Measurements from ENCODE around the gene TMEM222.

Gene TMEM222

GRCh38 chr1:27357281-27358037 is 35.5 kb downstream of the TMEM222 start:
- no peaks in the 10 kb centered on the region for H3K9me3 ChIP-seq (ENCODE audit: control insufficient read depth, low read length)
- H3K9ac ChIP-seq (ENCODE audit: low read length): peak overlapping the region; percentile 67
- H3K4me1 ChIP-seq (ENCODE audit: control insufficient read depth, insufficient read depth, low read length): peaks cover 19% of the 10 kb centered on the region
- H3K4me3 ChIP-seq (ENCODE audit: low read length): peak overlapping the region; percentile 10
- H3K36me3 ChIP-seq (ENCODE audit: control insufficient read depth, insufficient read depth, low read length): no peaks in the 10 kb centered on the region
- H3K27me3 ChIP-seq (ENCODE audit: control insufficient read depth, insufficient read depth, low read length): no peaks in the 10 kb centered on the region

GRCh38 chr1:27358038-27358927 is 36.3 kb downstream of the TMEM222 start:
- Histone ChIP-seq H3K9ac (ENCODE audit: low read length) (no peak overlapping the region), H3K9me3 (ENCODE audit: control insufficient read depth, low read length) (no peaks in the 10 kb centered on the region), H3K36me3 (ENCODE audit: control insufficient read depth, insufficient read depth, low read length) (no peaks in the 10 kb centered on the region), H3K4me1 (ENCODE audit: control insufficient read depth, insufficient read depth, low read length) (peaks cover 19% of the 10 kb centered on the region), H3K4me3 (ENCODE audit: low read length) (no peak overlapping the region), H3K27me3 (ENCODE audit: control insufficient read depth, insufficient read depth, low read length) (no peaks in the 10 kb centered on the region)

- peaks cover 19% of the 10 kb centered on the region for H3K4me1 ChIP-seq (ENCODE audit: control insufficient read depth, insufficient read depth, low read length)
- no peak overlapping the region for H3K4me3 ChIP-seq (ENCODE audit: low read length)
- no peaks in the 10 kb centered on the region for H3K27me3 ChIP-seq (ENCODE audit: control insufficient read depth, insufficient read depth, low read length)
- no peak overlapping the region for H3K9ac ChIP-seq (ENCODE audit: low read length)
- H3K36me3 ChIP-seq (ENCODE audit: control insufficient read depth, insufficient read depth, low read length): no peaks in the 10 kb centered on the region
- H3K9me3 ChIP-seq (ENCODE audit: control insufficient read depth, low read length): no peaks in the 10 kb centered on the region
These were observed 37.0 kb downstream of the TMEM222 start for GRCh38 chr1:27358928-27359313.

GRCh38 chr1:27359822-27360158 is 37.8 kb downstream of the TMEM222 start:
- Histone ChIP-seq H3K27me3 (ENCODE audit: control insufficient read depth, insufficient read depth, low read length) (no peaks in the 10 kb centered on the region), H3K9ac (ENCODE audit: low read length) (no peak overlapping the region), H3K4me1 (ENCODE audit: control insufficient read depth, insufficient read depth, low read length) (peaks cover 23% of the 10 kb centered on the region), H3K9me3 (ENCODE audit: control insufficient read depth, low read length) (no peaks in the 10 kb centered on the region), H3K36me3 (ENCODE audit: control insufficient read depth, insufficient read depth, low read length) (no peaks in the 10 kb centered on the region), H3K4me3 (ENCODE audit: low read length) (no peak overlapping the region)

- H3K9ac ChIP-seq (ENCODE audit: low read length): no peak overlapping the region
- no peaks in the 10 kb centered on the region for H3K27me3 ChIP-seq (ENCODE audit: control insufficient read depth, insufficient read depth, low read length)
- H3K4me3 ChIP-seq (ENCODE audit: low read length): no peak overlapping the region
- no peaks in the 10 kb centered on the region for H3K9me3 ChIP-seq (ENCODE audit: control insufficient read depth, low read length)
- H3K4me1 ChIP-seq (ENCODE audit: control insufficient read depth, insufficient read depth, low read length): peaks cover 29% of the 10 kb centered on the region
- no peaks in the 10 kb centered on the region for H3K36me3 ChIP-seq (ENCODE audit: control insufficient read depth, insufficient read depth, low read length)
These were observed 38.4 kb downstream of the TMEM222 start for GRCh38 chr1:27360159-27361043.

GRCh38 chr1:27361044-27361402 is 39.1 kb downstream of the TMEM222 start:
- Histone ChIP-seq H3K9ac (ENCODE audit: low read length) (no peak overlapping the region), H3K4me1 (ENCODE audit: control insufficient read depth, insufficient read depth, low read length) (peaks cover 30% of the 10 kb centered on the region), H3K4me3 (ENCODE audit: low read length) (no peak overlapping the region), H3K36me3 (ENCODE audit: control insufficient read depth, insufficient read depth, low read length) (no peaks in the 10 kb centered on the region), H3K27me3 (ENCODE audit: control insufficient read depth, insufficient read depth, low read length) (no peaks in the 10 kb centered on the region), H3K9me3 (ENCODE audit: control insufficient read depth, low read length) (no peaks in the 10 kb centered on the region)

- Histone ChIP-seq H3K4me3 (ENCODE audit: low read length) (no peak overlapping the region), H3K4me1 (ENCODE audit: control insufficient read depth, insufficient read depth, low read length) (peaks cover 25% of the 10 kb centered on the region), H3K9ac (ENCODE audit: low read length) (no peak overlapping the region), H3K9me3 (ENCODE audit: control insufficient read depth, low read length) (no peaks in the 10 kb centered on the region), H3K27me3 (ENCODE audit: control insufficient read depth, insufficient read depth, low read length) (no peaks in the 10 kb centered on the region), H3K36me3 (ENCODE audit: control insufficient read depth, insufficient read depth, low read length) (no peaks in the 10 kb centered on the region)
These were observed 39.6 kb downstream of the TMEM222 start for GRCh38 chr1:27361553-27361952.

- H3K36me3 ChIP-seq (ENCODE audit: control insufficient read depth, insufficient read depth, low read length): no peaks in the 10 kb centered on the region
- H3K27me3 ChIP-seq (ENCODE audit: control insufficient read depth, insufficient read depth, low read length): no peaks in the 10 kb centered on the region
- peaks cover 22% of the 10 kb centered on the region for H3K4me1 ChIP-seq (ENCODE audit: control insufficient read depth, insufficient read depth, low read length)
- H3K9ac ChIP-seq (ENCODE audit: low read length): no peak overlapping the region
- no peaks in the 10 kb centered on the region for H3K9me3 ChIP-seq (ENCODE audit: control insufficient read depth, low read length)
- no peak overlapping the region for H3K4me3 ChIP-seq (ENCODE audit: low read length)
These were observed 42.1 kb downstream of the TMEM222 start for GRCh38 chr1:27363766-27364695.

GRCh38 chr1:27364696-27365371 is 42.9 kb downstream of the TMEM222 start:
- Histone ChIP-seq H3K9me3 (ENCODE audit: control insufficient read depth, low read length) (no peaks in the 10 kb centered on the region), H3K4me1 (ENCODE audit: control insufficient read depth, insufficient read depth, low read length) (peaks cover 22% of the 10 kb centered on the region), H3K27me3 (ENCODE audit: control insufficient read depth, insufficient read depth, low read length) (no peaks in the 10 kb centered on the region), H3K9ac (ENCODE audit: low read length) (peak overlapping the region; percentile 68), H3K4me3 (ENCODE audit: low read length) (peak overlapping the region; percentile 23), H3K36me3 (ENCODE audit: control insufficient read depth, insufficient read depth, low read length) (no peaks in the 10 kb centered on the region)

- Histone ChIP-seq H3K9ac (ENCODE audit: low read length) (peak overlapping the region; percentile 68), H3K4me1 (ENCODE audit: control insufficient read depth, insufficient read depth, low read length) (peaks cover 22% of the 10 kb centered on the region), H3K27me3 (ENCODE audit: control insufficient read depth, insufficient read depth, low read length) (no peaks in the 10 kb centered on the region), H3K9me3 (ENCODE audit: control insufficient read depth, low read length) (no peaks in the 10 kb centered on the region), H3K4me3 (ENCODE audit: low read length) (peak overlapping the region; percentile 31), H3K36me3 (ENCODE audit: control insufficient read depth, insufficient read depth, low read length) (no peaks in the 10 kb centered on the region)
These were observed 43.6 kb downstream of the TMEM222 start for GRCh38 chr1:27365372-27366112.
